Measurements from ENCODE around the gene RESP18.

GRCh38 chr2:219291394-219291793 is 41.1 kb downstream of the RESP18 start:
- TF ChIP-seq, protein P1, sequence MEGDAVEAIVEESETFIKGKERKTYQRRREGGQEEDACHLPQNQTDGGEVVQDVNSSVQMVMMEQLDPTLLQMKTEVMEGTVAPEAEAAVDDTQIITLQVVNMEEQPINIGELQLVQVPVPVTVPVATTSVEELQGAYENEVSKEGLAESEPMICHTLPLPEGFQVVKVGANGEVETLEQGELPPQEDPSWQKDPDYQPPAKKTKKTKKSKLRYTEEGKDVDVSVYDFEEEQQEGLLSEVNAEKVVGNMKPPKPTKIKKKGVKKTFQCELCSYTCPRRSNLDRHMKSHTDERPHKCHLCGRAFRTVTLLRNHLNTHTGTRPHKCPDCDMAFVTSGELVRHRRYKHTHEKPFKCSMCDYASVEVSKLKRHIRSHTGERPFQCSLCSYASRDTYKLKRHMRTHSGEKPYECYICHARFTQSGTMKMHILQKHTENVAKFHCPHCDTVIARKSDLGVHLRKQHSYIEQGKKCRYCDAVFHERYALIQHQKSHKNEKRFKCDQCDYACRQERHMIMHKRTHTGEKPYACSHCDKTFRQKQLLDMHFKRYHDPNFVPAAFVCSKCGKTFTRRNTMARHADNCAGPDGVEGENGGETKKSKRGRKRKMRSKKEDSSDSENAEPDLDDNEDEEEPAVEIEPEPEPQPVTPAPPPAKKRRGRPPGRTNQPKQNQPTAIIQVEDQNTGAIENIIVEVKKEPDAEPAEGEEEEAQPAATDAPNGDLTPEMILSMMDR (IDR thresholded peaks at IDR 0.05): no peak
- TF ChIP-seq POLR2A (IDR thresholded peaks at IDR 0.05): no peak
